ENCODE data around the gene DOK1. TPM values are rescaled to one million over a fixed set of nuclear protein-coding genes. Genes with fewer than 3 reads are reported as not detected.

Gene DOK1
- total RNA-seq, 2 experiments from 2014 or later, result 45.2 to 46.8 TPM

DNA sequence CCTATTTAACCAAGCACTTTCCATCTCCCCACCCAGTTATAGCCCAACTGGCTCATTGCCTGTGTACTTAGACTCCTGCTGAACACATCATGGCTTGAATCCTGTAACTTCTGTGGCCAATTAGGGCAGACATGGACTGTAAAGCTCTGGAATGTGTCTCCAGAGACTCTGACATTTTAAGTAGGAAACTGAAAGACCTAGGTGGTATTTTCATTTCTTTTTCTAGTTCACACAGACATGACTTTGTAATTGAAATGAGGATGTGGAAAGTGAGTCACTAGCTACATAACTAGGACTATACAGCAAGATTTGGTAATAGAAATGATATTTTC lies 12.2 kb downstream of the DOK1 start:
- no peak overlapping the region for H3K4me3 Mint-ChIP-seq
- CTCF ChIA-PET, result interaction anchor here (1.2 to 4.8 kb wide), 6 partner anchors 10 to 92 kb away, joined by 3 to 34 read pairs (median 4); no protein-coding TSS in a partner anchor
- no peaks in the 10 kb centered on the region for H3K9me3 Mint-ChIP-seq

DNA sequence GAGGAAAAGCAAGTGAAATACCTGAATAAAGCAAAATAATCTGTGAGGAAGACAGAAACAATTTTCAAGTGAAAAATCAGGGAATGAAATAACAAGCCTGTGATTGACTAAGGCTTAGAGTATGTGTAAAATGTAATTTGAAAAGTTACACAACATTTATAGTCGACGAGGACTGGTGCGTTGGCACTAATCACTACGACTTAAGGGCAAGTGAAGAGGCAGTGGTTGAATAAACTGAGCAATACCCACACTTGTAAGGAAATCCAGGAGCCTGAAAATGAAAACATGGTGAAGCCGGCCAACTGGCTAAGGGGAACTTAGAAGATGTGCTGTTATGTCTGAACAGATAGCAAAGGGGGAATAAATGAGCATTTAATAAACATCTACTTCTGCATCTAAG lies 13.4 kb downstream of the DOK1 start:
- no peak overlapping the region for H3K4me3 Mint-ChIP-seq
- peaks cover 34% of the 10 kb centered on the region for H3K4me1 Mint-ChIP-seq

More for the DNA sequence above, 12.2 kb downstream of the DOK1 start:
- Mint-ChIP-seq H3K27me3 (peaks cover 5% of the 10 kb centered on the region), H3K4me1 (peaks cover 43% of the 10 kb centered on the region), H3K36me3 (ENCODE audit: low read depth) (no peaks in the 10 kb centered on the region), H3K27ac (peak overlapping the region; percentile 48)
- no peak for DNase-seq
- POLR2A ChIA-PET, result interaction anchor here (0.9 to 2.0 kb wide), 9 partner anchors 8 to 37 kb away, joined by 3 to 9 read pairs (median 5); partner anchors contain the start of genes AUP1 and HTRA2

DNA sequence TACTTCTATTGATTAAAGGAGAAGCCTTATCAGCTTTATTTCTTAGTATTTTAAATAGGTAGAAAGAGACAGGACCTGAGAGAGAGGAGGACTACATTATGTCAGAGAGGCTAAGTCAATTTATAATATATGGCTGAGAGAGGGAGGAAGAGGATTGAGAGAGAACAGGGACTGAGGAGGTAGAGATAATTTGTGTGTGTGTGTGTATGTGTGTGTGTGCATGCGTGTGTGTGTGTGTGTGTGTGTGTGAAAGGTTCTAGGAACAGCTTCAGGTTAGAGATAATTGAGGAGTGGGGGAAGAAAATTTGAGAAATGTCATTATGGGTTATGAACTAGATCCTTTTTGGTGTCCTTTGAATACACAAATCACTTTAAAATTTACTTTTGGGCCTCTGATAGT lies 15.2 kb downstream of the DOK1 start:
- H3K4me1 Mint-ChIP-seq, result peaks cover 48% of the 10 kb centered on the region
- H3K9me3 Mint-ChIP-seq, result no peaks in the 10 kb centered on the region
- no peak overlapping the region for H3K27ac Mint-ChIP-seq
- ChIA-PET POLR2A (interaction anchor here (2.2 kb wide), 1 partner anchor 13 kb away, joined by 9 read pairs; no protein-coding TSS in a partner anchor), CTCF (interaction anchor here (4.8 kb wide), 1 partner anchor 17 kb away, joined by 34 read pairs; no protein-coding TSS in a partner anchor)
- DNase-seq, result no peak
- H3K36me3 Mint-ChIP-seq (ENCODE audit: low read depth), result peaks cover 2% of the 10 kb centered on the region
- H3K4me3 Mint-ChIP-seq, result no peak overlapping the region
- no peaks in the 10 kb centered on the region for H3K27me3 Mint-ChIP-seq

More for the DNA sequence above, 13.4 kb downstream of the DOK1 start:
- Mint-ChIP-seq H3K9me3 (no peaks in the 10 kb centered on the region), H3K36me3 (ENCODE audit: low read depth) (no peaks in the 10 kb centered on the region), H3K27ac (no peak overlapping the region), H3K27me3 (no peaks in the 10 kb centered on the region)
- no peak for DNase-seq
- POLR2A ChIA-PET, result interaction anchor here (0.8 to 1.9 kb wide), 4 partner anchors 9 to 38 kb away, joined by 3 to 9 read pairs (median 6); partner anchors contain the start of genes AUP1 and HTRA2
- CTCF ChIA-PET, result interaction anchor here (0.6 to 4.8 kb wide), 4 partner anchors 9 to 134 kb away, joined by 3 to 34 read pairs (median 6); no protein-coding TSS in a partner anchor

DNA sequence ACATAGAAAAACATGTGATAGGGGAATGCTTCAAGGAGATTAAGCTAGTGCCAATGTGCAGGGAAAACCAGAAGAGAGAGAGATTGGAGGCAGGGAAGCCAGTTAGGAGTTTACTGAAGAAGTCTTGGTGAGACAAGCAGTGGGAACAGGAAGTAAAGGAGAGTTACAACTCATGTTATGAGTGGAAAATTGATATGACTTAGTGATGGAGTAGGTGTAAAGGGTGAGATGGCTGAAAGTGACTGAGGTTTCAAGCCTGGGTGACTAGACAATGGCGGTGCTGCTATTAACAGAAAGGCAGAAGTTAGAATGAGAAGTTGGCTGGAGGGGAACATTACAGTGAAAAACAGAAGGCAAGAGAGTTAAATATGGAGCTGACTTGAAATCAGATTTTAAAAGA lies 16.5 kb downstream of the DOK1 start:
- CTCF ChIA-PET, result interaction anchor here (0.6 to 1.1 kb wide), 3 partner anchors 14 to 97 kb away, joined by 3 to 4 read pairs (median 3); no protein-coding TSS in a partner anchor
- Mint-ChIP-seq H3K27ac (no peak overlapping the region), H3K9me3 (no peaks in the 10 kb centered on the region), H3K4me3 (no peak overlapping the region), H3K36me3 (ENCODE audit: low read depth) (peaks cover 2% of the 10 kb centered on the region), H3K27me3 (no peaks in the 10 kb centered on the region), H3K4me1 (peaks cover 49% of the 10 kb centered on the region)
- POLR2A ChIA-PET, result interaction anchor here (0.8 to 1.5 kb wide), 2 partner anchors 9 to 17 kb away, joined by 3 to 4 read pairs; partner anchors contain the start of gene LOXL3
- DNase-seq, result no peak

DNA sequence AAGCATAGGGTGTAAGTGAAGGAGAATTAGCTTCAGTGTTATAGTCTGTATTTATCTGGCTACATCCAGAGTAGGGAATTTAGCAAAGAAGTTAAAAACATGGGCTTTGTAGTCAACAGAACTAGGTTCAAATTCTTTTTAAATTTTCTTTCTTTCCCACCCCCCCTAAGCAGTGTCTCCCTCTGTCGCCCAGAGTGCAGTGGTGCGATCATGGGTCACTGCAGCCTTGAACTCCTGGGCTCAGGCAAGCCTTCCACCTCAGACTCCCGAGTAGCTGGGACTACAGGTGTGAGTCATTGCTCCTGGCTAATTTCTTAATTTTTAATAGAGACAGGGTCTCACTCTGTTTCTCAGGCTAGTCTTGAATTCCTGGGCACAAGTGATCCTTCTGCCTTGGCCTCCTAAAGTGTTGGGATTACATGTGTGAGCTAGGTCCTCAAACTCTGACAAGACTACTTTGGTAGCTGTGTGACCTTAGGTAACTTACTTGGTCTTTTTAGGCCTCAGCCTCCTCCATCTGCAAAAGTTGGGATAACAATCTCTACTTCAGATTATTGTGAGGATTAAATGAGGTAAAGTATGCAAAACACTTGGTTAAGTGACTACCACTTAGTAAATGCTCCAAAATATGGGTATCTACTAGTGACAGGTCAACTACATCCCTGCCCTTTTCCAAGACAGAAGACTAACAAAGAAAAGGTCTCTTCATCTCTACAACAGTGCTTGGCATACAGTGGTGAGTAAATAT lies 17.8 kb downstream of the DOK1 start:
- peaks cover 52% of the 10 kb centered on the region for H3K4me1 Mint-ChIP-seq
- peaks cover 2% of the 10 kb centered on the region for H3K36me3 Mint-ChIP-seq (ENCODE audit: low read depth)
- DNase-seq, result no peak
- no peak overlapping the region for H3K4me3 Mint-ChIP-seq
- H3K27ac Mint-ChIP-seq, result no peak overlapping the region
- no peaks in the 10 kb centered on the region for H3K9me3 Mint-ChIP-seq
- H3K27me3 Mint-ChIP-seq, result no peaks in the 10 kb centered on the region
- POLR2A ChIA-PET, result interaction anchor here (0.6 to 1.4 kb wide), 2 partner anchors 17 to 41 kb away, joined by 3 read pairs; no protein-coding TSS in a partner anchor
- CTCF ChIA-PET, result interaction anchor here (0.6 to 5.9 kb wide), 2 partner anchors 14 to 1712 kb away, joined by 4 to 65 read pairs; no protein-coding TSS in a partner anchor

DNA sequence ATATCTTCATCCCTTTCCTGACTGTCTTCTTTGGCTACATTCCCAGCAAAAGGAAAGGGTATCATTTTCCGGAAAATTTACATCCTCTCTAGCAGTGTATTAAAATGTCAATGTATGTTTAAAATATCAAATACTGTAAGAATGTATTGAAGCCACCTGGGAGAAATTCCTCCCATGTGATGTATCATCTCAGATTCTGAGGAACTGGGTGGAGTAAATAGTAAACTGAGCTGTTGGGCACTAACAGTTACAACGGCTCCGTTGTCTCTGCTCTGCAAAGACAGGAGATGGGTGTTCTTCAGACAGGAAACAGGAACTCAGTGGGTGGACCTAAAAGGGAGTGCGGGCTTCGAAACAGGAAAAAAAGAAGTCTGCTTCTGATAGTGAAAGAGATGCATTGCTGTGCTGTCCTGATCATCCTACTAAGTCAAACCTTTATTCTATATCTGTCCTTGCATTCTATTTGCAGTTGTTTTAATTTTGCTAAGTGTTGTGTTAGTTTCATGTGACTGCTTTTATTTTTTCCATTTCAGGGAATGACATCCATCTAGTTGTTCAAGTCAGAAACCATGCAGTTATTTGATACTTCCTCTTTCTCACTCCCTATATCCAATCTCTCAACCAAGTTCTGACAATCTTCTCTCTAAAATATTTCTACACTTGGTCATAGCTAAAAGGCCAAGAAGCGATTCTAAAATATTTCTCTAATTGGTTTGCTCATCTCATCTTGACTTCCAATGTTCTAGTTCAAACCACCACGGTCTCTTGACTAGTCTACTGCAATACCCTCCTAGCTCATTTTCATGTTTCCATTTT lies 19.4 kb downstream of the DOK1 start:
- Mint-ChIP-seq H3K36me3 (ENCODE audit: low read depth) (peaks cover 2% of the 10 kb centered on the region), H3K27ac (peak overlapping the region; percentile 77), H3K4me1 (peaks cover 51% of the 10 kb centered on the region), H3K9me3 (no peaks in the 10 kb centered on the region), H3K27me3 (no peaks in the 10 kb centered on the region), H3K4me3 (peak overlapping the region; percentile 48)
- POLR2A ChIA-PET, result interaction anchor here (0.9 to 3.4 kb wide), 8 partner anchors 7 to 116 kb away, joined by 4 to 14 read pairs (median 6); partner anchors contain the start of genes AUP1, CCDC142, DOK1 and HTRA2
- CTCF ChIA-PET, result interaction anchor here (0.7 to 5.9 kb wide), 2 partner anchors 13 to 394 kb away, joined by 3 to 65 read pairs; no protein-coding TSS in a partner anchor
- no peak for DNase-seq

DNA sequence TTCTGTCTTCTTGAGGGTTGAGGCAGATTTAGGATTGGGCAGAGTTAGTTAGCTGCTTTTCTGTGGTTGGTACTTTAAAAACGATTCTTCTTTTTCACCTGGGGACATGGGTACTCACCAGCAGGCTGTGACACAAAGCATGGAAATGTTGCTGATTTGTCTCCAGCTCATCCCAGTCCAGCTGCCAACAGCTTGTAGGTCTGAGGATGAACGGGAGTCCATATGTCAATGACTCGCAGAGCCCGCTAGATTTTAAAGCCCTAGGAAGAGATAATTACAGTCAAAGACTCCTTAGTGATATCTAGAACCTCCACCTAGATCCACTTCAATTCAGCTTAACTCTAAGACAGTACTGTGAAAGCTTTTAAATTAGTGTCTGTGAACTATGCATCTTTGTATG lies 20.8 kb downstream of the DOK1 start:
- peaks cover 48% of the 10 kb centered on the region for H3K4me1 Mint-ChIP-seq
- no peak overlapping the region for H3K27ac Mint-ChIP-seq
- DNase-seq, result no peak
- H3K27me3 Mint-ChIP-seq, result no peaks in the 10 kb centered on the region
- CTCF ChIA-PET, result interaction anchor here (0.7 to 5.9 kb wide), 3 partner anchors 8 to 92 kb away, joined by 3 to 65 read pairs (median 8); partner anchors contain the start of genes CCDC142 and TTC31
- no peak overlapping the region for H3K4me3 Mint-ChIP-seq
- POLR2A ChIA-PET, result interaction anchor here (1.3 to 3.4 kb wide), 6 partner anchors 9 to 92 kb away, joined by 4 to 14 read pairs (median 8); partner anchors contain the start of genes AUP1, CCDC142, DOK1 and HTRA2
- no peaks in the 10 kb centered on the region for H3K9me3 Mint-ChIP-seq
- H3K36me3 Mint-ChIP-seq (ENCODE audit: low read depth), result peaks cover 2% of the 10 kb centered on the region

DNA sequence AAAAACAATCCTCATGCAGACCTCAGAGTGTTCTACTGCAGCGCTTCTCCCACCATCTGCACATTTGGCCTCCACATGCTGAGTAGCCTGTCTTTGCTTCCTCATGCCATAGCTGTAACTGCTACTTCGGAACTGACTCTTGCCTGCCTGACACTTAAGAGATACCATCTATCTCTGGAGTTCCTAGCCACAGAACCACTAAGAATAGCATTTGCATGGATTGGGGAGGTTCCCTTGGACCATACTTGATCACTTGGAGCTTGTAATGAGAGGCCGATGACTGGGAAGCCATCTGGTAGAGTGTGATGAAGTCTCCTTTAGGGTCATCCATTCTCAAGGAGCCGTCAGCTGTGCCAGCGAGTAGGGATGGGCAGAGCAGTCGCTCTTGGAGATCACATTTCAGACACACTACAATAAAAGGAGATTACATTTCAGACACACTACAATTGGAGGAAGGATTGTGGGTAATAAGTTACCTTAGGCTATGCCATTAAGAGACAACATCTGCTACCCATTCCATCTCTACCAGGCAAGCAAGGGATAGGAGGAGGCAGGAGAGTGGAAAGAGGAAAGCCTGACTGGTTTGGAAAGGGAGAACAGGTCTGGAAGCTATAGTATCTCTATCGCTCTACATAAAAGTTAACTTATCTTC lies 21.8 kb downstream of the DOK1 start:
- ChIA-PET CTCF (interaction anchor here (1.2 to 5.9 kb wide), 3 partner anchors 9 to 242 kb away, joined by 4 to 65 read pairs (median 8); no protein-coding TSS in a partner anchor), POLR2A (interaction anchor here (1.1 to 3.4 kb wide), 6 partner anchors 9 to 45 kb away, joined by 3 to 14 read pairs (median 4); partner anchors contain the start of gene DOK1)
- no peak overlapping the region for H3K4me3 Mint-ChIP-seq
- H3K36me3 Mint-ChIP-seq (ENCODE audit: low read depth), result peaks cover 2% of the 10 kb centered on the region
- H3K9me3 Mint-ChIP-seq, result no peaks in the 10 kb centered on the region
- no peak overlapping the region for H3K27ac Mint-ChIP-seq
- H3K27me3 Mint-ChIP-seq, result no peaks in the 10 kb centered on the region
- no peak for DNase-seq
- peaks cover 48% of the 10 kb centered on the region for H3K4me1 Mint-ChIP-seq

DNA sequence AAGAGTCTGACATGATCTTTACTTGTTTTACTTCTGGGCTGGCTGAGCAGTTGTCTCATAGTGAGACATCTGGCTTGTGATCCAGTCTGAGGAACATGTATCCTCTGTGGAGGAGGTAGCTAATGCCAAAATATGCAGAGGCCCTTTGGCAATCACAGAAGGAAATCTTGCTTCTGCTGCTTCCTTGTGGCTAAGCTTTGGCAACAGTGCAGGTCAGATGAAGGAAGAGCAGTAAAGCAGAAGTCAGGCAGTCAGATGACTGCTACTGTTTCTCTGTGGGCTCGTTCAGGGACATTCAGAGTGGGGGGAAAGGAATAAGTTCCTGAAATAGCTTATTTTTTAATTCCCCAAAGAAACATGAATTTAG lies 22.3 kb downstream of the DOK1 start:
- no peak overlapping the region for H3K27ac Mint-ChIP-seq
- ChIA-PET POLR2A (interaction anchor here (1.0 to 2.1 kb wide), 8 partner anchors 9 to 46 kb away, joined by 3 to 9 read pairs (median 4); partner anchors contain the start of gene LOXL3), CTCF (interaction anchor here (1.2 to 5.9 kb wide), 3 partner anchors 9 to 242 kb away, joined by 4 to 65 read pairs (median 8); no protein-coding TSS in a partner anchor)
- H3K36me3 Mint-ChIP-seq (ENCODE audit: low read depth), result peaks cover 2% of the 10 kb centered on the region
- H3K9me3 Mint-ChIP-seq, result no peaks in the 10 kb centered on the region
- DNase-seq, result no peak
- H3K4me1 Mint-ChIP-seq, result peaks cover 48% of the 10 kb centered on the region
- no peaks in the 10 kb centered on the region for H3K27me3 Mint-ChIP-seq
- no peak overlapping the region for H3K4me3 Mint-ChIP-seq

DNA sequence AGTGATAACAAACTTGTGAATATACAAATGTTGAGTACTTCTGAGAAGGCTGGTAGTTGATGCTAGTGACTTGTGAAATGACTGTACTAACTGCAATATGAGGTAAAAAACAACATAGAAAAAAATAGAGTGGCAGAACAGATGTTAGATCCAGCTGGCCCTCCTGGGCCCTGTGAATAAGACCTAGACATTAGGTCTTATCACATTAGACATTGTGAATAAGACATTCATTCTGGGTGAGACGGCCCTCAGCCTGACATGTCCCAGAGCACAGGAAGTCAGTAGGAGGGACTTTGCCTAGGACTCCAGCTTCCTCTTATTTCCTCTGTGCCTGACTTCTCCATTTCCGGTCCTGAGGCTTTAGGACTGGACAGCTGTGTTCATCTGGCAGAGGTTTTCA lies 22.9 kb downstream of the DOK1 start:
- Mint-ChIP-seq H3K27me3 (no peaks in the 10 kb centered on the region), H3K36me3 (ENCODE audit: low read depth) (peaks cover 2% of the 10 kb centered on the region), H3K27ac (peak overlapping the region; percentile 64), H3K4me3 (no peak overlapping the region), H3K4me1 (peaks cover 45% of the 10 kb centered on the region), H3K9me3 (no peaks in the 10 kb centered on the region)
- ChIA-PET CTCF (interaction anchor here (1.2 to 5.9 kb wide), 3 partner anchors 9 to 243 kb away, joined by 4 to 65 read pairs (median 8); no protein-coding TSS in a partner anchor), POLR2A (interaction anchor here (1.0 to 2.1 kb wide), 8 partner anchors 8 to 46 kb away, joined by 3 to 9 read pairs (median 4); partner anchors contain the start of gene LOXL3)
- DNase-seq, result no peak

DNA sequence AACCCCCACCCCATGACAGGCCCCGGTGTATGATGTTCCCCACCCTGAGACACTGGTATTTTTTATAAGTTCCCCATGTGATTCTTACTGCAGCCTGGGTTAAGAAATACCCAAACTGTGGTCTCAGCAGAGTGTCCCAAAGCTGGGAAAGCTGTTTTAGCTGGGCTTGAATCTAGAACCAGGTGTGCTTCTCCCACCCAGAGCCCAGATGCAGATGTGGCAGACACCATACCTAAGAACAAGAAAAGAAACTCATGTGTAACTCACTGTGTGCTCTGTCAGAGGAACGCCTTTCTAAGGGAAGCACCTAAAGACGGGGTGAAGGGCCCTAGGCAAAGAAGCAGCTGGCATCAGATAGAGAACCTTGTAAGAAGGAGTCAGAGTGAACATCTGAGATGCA lies 23.9 kb downstream of the DOK1 start:
- no peak for DNase-seq
- CTCF ChIA-PET, result interaction anchor here (2.5 to 5.9 kb wide), 2 partner anchors 8 to 10 kb away, joined by 12 to 65 read pairs; no protein-coding TSS in a partner anchor

More for the DNA sequence above, 23.9 kb downstream of the DOK1 start:
- no peak overlapping the region for H3K4me3 Mint-ChIP-seq
- POLR2A ChIA-PET, result interaction anchor here (2.0 kb wide), 1 partner anchor 15 kb away, joined by 4 read pairs; no protein-coding TSS in a partner anchor
- peaks cover 2% of the 10 kb centered on the region for H3K36me3 Mint-ChIP-seq (ENCODE audit: low read depth)
- H3K27me3 Mint-ChIP-seq, result no peaks in the 10 kb centered on the region
- H3K27ac Mint-ChIP-seq, result no peak overlapping the region
- H3K9me3 Mint-ChIP-seq, result no peaks in the 10 kb centered on the region
- peaks cover 47% of the 10 kb centered on the region for H3K4me1 Mint-ChIP-seq

Measured in activated CD4-positive, alpha-beta memory T cell treated with anti-CD3 and anti-CD28 coated beads, Interleukin-2, amount 10 ng/mL, durations not matched to agents 7 days and 5 days (primary cell).